Measurements from ENCODE around the gene UBE2I.

UBE2I gene

DNA sequence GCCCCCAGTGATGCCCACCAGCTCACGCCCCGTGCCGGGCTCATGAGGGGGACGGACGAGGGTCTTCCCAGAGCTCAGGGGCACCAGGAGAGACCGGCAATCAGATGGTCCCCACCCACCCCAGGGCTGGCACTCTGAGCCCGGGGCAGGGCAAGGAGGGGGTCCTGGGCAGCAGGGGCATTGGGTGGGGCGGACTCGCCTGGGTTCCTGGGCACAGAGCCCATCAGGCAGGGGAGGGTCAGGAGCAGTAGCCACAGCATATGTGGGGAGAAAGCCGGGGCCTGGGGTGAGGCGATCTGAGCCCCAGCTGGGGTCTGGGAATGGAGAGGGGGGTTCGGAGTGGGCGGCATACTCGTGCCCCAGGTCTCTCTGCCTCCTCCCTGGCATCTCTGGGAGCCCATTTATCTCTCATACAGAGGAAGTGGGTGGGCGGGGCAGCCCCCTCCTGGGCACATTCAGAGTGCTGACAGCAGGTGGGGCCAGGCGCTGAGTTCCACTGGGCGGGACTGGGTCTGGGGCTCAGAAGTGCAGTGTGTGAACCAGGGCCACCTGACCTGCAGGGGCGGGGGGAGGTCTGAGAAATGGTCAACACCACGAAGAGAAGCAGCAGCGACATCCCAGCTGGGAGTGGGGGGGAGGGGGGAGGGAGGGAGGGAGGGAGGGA is 20.5 kb upstream of the UBE2I start:
- Histone ChIP-seq H3K27ac (ENCODE audit: low read depth, low read length, poor library complexity, severe bottlenecking) (no peak overlapping the region), H3K4me2 (ENCODE audit: low read length) (no peak overlapping the region), H3K9me2 (ENCODE audit: low read depth, low read length) (no peaks in the 10 kb centered on the region), H3K9ac (ENCODE audit: low read length) (no peak overlapping the region), H3K4me3 (ENCODE audit: low read depth, low read length, poor library complexity, severe bottlenecking) (no peak overlapping the region), H3K27me3 (ENCODE audit: insufficient read depth, low read length) (0 out of 2 replicates have a peak, but pooled peaks cover 12% of the 10 kb centered on the region), H3K9me3 (ENCODE audit: low read length) (no peaks in the 10 kb centered on the region), H3K4me1 (ENCODE audit: insufficient read depth, low read length, severe bottlenecking) (no peaks in the 10 kb centered on the region), H2AFZ (ENCODE audit: low read length) (no peak overlapping the region), H3K36me3 (ENCODE audit: insufficient read depth, low read length) (no peaks in the 10 kb centered on the region), H3K79me2 (ENCODE audit: insufficient read depth, low read length) (no peaks in the 10 kb centered on the region), H3F3A (ENCODE audit: insufficient read depth, low read length) (no peaks in the 10 kb centered on the region), H4K20me1 (ENCODE audit: insufficient read depth, low read length) (no peaks in the 10 kb centered on the region)
- TF ChIP-seq EZH2 (IDR thresholded peaks at IDR 0.05; ENCODE audit: borderline replicate concordance, low read length): no peak
- TF ChIP-seq, protein P1, sequence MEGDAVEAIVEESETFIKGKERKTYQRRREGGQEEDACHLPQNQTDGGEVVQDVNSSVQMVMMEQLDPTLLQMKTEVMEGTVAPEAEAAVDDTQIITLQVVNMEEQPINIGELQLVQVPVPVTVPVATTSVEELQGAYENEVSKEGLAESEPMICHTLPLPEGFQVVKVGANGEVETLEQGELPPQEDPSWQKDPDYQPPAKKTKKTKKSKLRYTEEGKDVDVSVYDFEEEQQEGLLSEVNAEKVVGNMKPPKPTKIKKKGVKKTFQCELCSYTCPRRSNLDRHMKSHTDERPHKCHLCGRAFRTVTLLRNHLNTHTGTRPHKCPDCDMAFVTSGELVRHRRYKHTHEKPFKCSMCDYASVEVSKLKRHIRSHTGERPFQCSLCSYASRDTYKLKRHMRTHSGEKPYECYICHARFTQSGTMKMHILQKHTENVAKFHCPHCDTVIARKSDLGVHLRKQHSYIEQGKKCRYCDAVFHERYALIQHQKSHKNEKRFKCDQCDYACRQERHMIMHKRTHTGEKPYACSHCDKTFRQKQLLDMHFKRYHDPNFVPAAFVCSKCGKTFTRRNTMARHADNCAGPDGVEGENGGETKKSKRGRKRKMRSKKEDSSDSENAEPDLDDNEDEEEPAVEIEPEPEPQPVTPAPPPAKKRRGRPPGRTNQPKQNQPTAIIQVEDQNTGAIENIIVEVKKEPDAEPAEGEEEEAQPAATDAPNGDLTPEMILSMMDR (IDR thresholded peaks at IDR 0.05; ENCODE audit: low read length): no peak

DNA sequence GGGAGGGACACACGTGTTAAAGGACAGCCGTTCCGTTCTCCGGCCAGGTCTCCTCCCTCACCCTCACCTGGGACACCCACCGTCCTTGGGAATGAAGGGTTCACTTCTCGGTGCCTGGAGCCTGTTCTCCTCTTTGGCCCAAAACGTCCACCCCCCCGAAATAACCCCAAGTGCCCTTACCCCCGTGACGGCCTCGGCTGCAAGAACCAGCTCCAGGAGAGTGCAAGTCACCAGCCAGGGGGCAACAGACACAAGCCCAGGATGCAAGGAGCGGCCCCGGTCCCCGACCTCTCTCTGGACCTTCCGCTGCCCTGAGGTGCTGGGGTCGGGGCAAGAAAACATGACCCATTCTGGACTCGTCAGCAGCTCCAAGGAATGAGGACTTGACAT is 20.0 kb upstream of the UBE2I start:
- no peaks in the 10 kb centered on the region for H3F3A ChIP-seq (ENCODE audit: insufficient read depth, low read length)

DNA sequence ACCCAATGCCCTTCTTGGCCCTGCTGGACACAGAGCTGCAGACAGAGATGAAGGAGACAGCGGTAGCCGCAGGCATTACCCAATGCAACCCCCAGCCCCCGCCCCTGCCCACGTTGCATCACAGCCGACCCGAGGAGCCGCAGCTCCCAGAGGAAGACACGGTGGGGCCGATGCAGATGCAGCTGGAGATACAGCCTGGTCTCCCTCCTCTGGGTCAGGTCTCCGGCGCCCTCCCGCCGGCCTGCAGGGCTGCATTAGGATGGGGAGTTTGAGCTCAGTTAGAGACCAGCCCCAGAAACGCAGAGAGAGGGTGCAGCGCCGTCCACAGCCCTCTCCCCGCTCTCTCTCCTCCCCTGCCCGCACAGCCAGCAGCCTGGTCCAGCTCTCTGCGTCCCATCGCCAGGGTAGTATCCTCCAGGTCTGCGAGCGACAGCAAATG is 19.4 kb upstream of the UBE2I start:
- Histone ChIP-seq H3K4me2 (ENCODE audit: low read length) (no peak overlapping the region), H3K9ac (ENCODE audit: low read length) (no peak overlapping the region), H3K79me2 (ENCODE audit: insufficient read depth, low read length) (no peaks in the 10 kb centered on the region), H3K36me3 (ENCODE audit: insufficient read depth, low read length) (no peaks in the 10 kb centered on the region), H3K4me3 (ENCODE audit: low read depth, low read length, poor library complexity, severe bottlenecking) (no peak overlapping the region), H3K27me3 (ENCODE audit: insufficient read depth, low read length) (0 out of 2 replicates have a peak, but pooled peaks cover 12% of the 10 kb centered on the region), H2AFZ (ENCODE audit: low read length) (no peak overlapping the region), H3K9me3 (ENCODE audit: low read length) (no peaks in the 10 kb centered on the region), H3F3A (ENCODE audit: insufficient read depth, low read length) (no peaks in the 10 kb centered on the region), H3K4me1 (ENCODE audit: insufficient read depth, low read length, severe bottlenecking) (no peaks in the 10 kb centered on the region), H3K9me2 (ENCODE audit: low read depth, low read length) (no peaks in the 10 kb centered on the region), H4K20me1 (ENCODE audit: insufficient read depth, low read length) (no peaks in the 10 kb centered on the region), H3K27ac (ENCODE audit: low read depth, low read length, poor library complexity, severe bottlenecking) (no peak overlapping the region)
- no peak for TF ChIP-seq EZH2 (IDR thresholded peaks at IDR 0.05; ENCODE audit: borderline replicate concordance, low read length)
- TF ChIP-seq, protein P1 (IDR thresholded peaks at IDR 0.05; ENCODE audit: low read length): no peak

More for the DNA sequence above, 20.0 kb upstream of the UBE2I start:
- Histone ChIP-seq H4K20me1 (ENCODE audit: insufficient read depth, low read length) (no peaks in the 10 kb centered on the region), H3K27me3 (ENCODE audit: insufficient read depth, low read length) (0 out of 2 replicates have a peak, but pooled peaks cover 12% of the 10 kb centered on the region), H3K9me2 (ENCODE audit: low read depth, low read length) (no peaks in the 10 kb centered on the region), H3K9ac (ENCODE audit: low read length) (no peak overlapping the region), H3K27ac (ENCODE audit: low read depth, low read length, poor library complexity, severe bottlenecking) (no peak overlapping the region), H2AFZ (ENCODE audit: low read length) (no peak overlapping the region), H3K36me3 (ENCODE audit: insufficient read depth, low read length) (no peaks in the 10 kb centered on the region), H3K79me2 (ENCODE audit: insufficient read depth, low read length) (no peaks in the 10 kb centered on the region), H3K4me3 (ENCODE audit: low read depth, low read length, poor library complexity, severe bottlenecking) (no peak overlapping the region), H3K9me3 (ENCODE audit: low read length) (no peaks in the 10 kb centered on the region), H3K4me1 (ENCODE audit: insufficient read depth, low read length, severe bottlenecking) (no peaks in the 10 kb centered on the region), H3K4me2 (ENCODE audit: low read length) (no peak overlapping the region)
- TF ChIP-seq, protein P1 (IDR thresholded peaks at IDR 0.05; ENCODE audit: low read length): no peak
- TF ChIP-seq EZH2 (IDR thresholded peaks at IDR 0.05; ENCODE audit: borderline replicate concordance, low read length): no peak

Data from OCI-LY1 (cell line).